HG03159 (cell line): ENCODE data around the gene KRTAP9-7.
"Not testable (repeated sequence)": the region's sequence is repeated elsewhere in the genome, so short reads cannot be mapped to it uniquely, and the experiment has no call there.

ENCODE experiments used
- ATAC-seq: cut with Tn5 transposase; IDR thresholded peaks from one replicate; pipeline ENCODE4 v1.9.1; 2021; ENCODE audit warnings: mild to moderate bottlenecking, moderate library complexity; ENCODE audit not compliant: unreplicated experiment

KRTAP9-7 gene

GRCh38 chr17:41271323-41271722, 4.2 kb upstream of the KRTAP9-7 start:
- not testable (repeated sequence) for ATAC-seq

GRCh38 chr17:41271858-41272257, 3.6 kb upstream of the KRTAP9-7 start:
- ATAC-seq: no peak

GRCh38 chr17:41278176-41278955, 2.9 kb downstream of the KRTAP9-7 start:
- no peak for ATAC-seq

- ATAC-seq: no peak
Measured at GRCh38 chr17:41284043-41284442, 8.5 kb downstream of the KRTAP9-7 start.

- no peak for ATAC-seq
Measured at GRCh38 chr17:41284546-41284945, 9.0 kb downstream of the KRTAP9-7 start.

- no peak for ATAC-seq
Measured at GRCh38 chr17:41287050-41287449, 11.6 kb downstream of the KRTAP9-7 start.

- ATAC-seq: no peak
Measured at GRCh38 chr17:41294016-41294415, 18.5 kb downstream of the KRTAP9-7 start.

GRCh38 chr17:41296846-41297245, 21.3 kb downstream of the KRTAP9-7 start:
- ATAC-seq: no peak

GRCh38 chr17:41298458-41299135, 23.1 kb downstream of the KRTAP9-7 start:
- ATAC-seq: no peak

GRCh38 chr17:41301204-41301790, 25.8 kb downstream of the KRTAP9-7 start:
- no peak for ATAC-seq

- ATAC-seq: no peak
Measured at GRCh38 chr17:41301916-41302901, 26.7 kb downstream of the KRTAP9-7 start, which contains the start of gene KRTAP29-1. Gene KRTAP29-1, minus strand, starts transcription at chr17:41302851. Its CDS starts 0 bp downstream, at chr17:41302851.

- ATAC-seq: no peak
Measured at GRCh38 chr17:41302981-41303380, 27.5 kb downstream of the KRTAP9-7 start.

- no peak for ATAC-seq
Measured at GRCh38 chr17:41304091-41304490, 28.6 kb downstream of the KRTAP9-7 start.

- ATAC-seq: no peak
Measured at GRCh38 chr17:41307647-41308046, 32.1 kb downstream of the KRTAP9-7 start.

GRCh38 chr17:41308251-41308917, 32.9 kb downstream of the KRTAP9-7 start:
- no peak for ATAC-seq

GRCh38 chr17:41308918-41309359, 33.4 kb downstream of the KRTAP9-7 start, which contains the start of gene KRTAP16-1:
Gene KRTAP16-1, minus strand, starts transcription at chr17:41309309. Its CDS starts 56 bp downstream, at chr17:41309253.
- no peak for ATAC-seq

- ATAC-seq: no peak
Measured at GRCh38 chr17:41311111-41311510, 35.6 kb downstream of the KRTAP9-7 start.

GRCh38 chr17:41315204-41315794, 39.8 kb downstream of the KRTAP9-7 start, which contains the start of gene KRTAP17-1:
Gene KRTAP17-1, minus strand, starts transcription at chr17:41315710. Its CDS starts 60 bp downstream, at chr17:41315650.
- ATAC-seq: no peak

GRCh38 chr17:41315814-41316445, 40.4 kb downstream of the KRTAP9-7 start:
- ATAC-seq: no peak
